Lower lobe of right lung (tissue), 2 donors: ENCODE results near the gene NDUFAF4. TPM values are rescaled to one million over a fixed set of nuclear protein-coding genes. Genes with fewer than 3 reads are reported as not detected.
A peak's percentile ranks its signal among the peaks of the same experiment; 100 is the strongest.

ENCODE experiments used
- ATAC-seq, 2 donors: fragments of 200-7000 bp; cut with Tn5 transposase; one replicate each; pipeline ENCODE4 v1.9.1; 2020 to 2022; ENCODE audit warnings: mild to moderate bottlenecking in 2 of 2, moderate library complexity in 2 of 2
- DNase-seq: peaks from one replicate; pipeline ENCODE4 v3.0.0-alpha.2; 2020
- H3K27ac ChIP-seq: fragments of 200-600 bp; one replicate; pipeline ENCODE4 v1.8.0; 2022
- H3K27me3 ChIP-seq: fragments of 200-600 bp; one replicate; pipeline ENCODE4 v1.8.0; 2022; ENCODE audit warnings: low read depth
- H3K36me3 ChIP-seq: fragments of 200-600 bp; one replicate; pipeline ENCODE4 v1.8.0; 2022; ENCODE audit warnings: mild to moderate bottlenecking
- H3K4me1 ChIP-seq: fragments of 200-600 bp; one replicate; pipeline ENCODE4 v1.8.0; 2022
- H3K4me3 ChIP-seq: fragments of 200-600 bp; one replicate; pipeline ENCODE4 v1.8.0; 2022; ENCODE audit warnings: mild to moderate bottlenecking
- H3K9me3 ChIP-seq: fragments of 200-600 bp; one replicate; pipeline ENCODE4 v1.8.0; 2022
- CTCF ChIP-seq: fragments of 200-600 bp; IDR thresholded peaks from one replicate; pipeline ENCODE4 v1.8.0; 2022; ENCODE audit warnings: antibody characterized with exemption, mild to moderate bottlenecking
- intact Hi-C: fragments of 100-400 bp; cut with DNase I; formaldehyde crosslinking; loops from one replicate; pipeline ENCODE4 v1.11.0; 2022
- long read RNA-seq: library from polyadenylated mRNA; unstranded; transcript quantifications from one replicate; pipeline ENCODE4 v2.0.0, GENCODE V29; 2021
- total RNA-seq: library from RNA; stranded (reverse); fragmentation: NEBNext Ultra II Directional; extraction: Animal tissue kit (Norgen Biotek cat#: 25700); gene quantifications from one replicate; pipeline ENCODE4 v1.2.1, GENCODE V29; 2021
- donor health status: DM: no; HTN: yes; CAD: no; lungs with severe emphysema.

Gene NDUFAF4
- 20.4 TPM for total RNA-seq
- long read RNA-seq, transcript NDUFAF4-201 (3 exons, 2,399 nt), result major isoform, 13 of 15 reads
- long read RNA-seq, partial matches to known transcripts, result 0 of 15 reads
- long read RNA-seq, other reads (novel, unspliced or antisense), result 2 of 15 reads

- H3K9me3 ChIP-seq, result no peaks in the 10 kb centered on the region
- ATAC-seq (peak; percentile 99 to 100), DNase-seq (peak; percentile 98)
- H3K36me3 ChIP-seq, result peaks cover 18% of the 10 kb centered on the region
- peak; percentile 95 for TF ChIP-seq CTCF
- peaks cover 25% of the 10 kb centered on the region for H3K4me1 ChIP-seq
- peak within 1 kb of the TSS; percentile 90 for H3K27ac ChIP-seq
- intact Hi-C loops, result no loop called here
- no peaks in the 10 kb centered on the region for H3K27me3 ChIP-seq
- peak within 1 kb of the TSS; percentile 87 for H3K4me3 ChIP-seq
Observed at GRCh38 chr6:96897396-96898240, at the start of gene NDUFAF4. NDUFAF4 (minus strand) TSS chr6:96897891; CDS start chr6:96897801, 90 bp downstream.

GRCh38 chr6:96947055-96947454 is 49.4 kb upstream of the NDUFAF4 start:
- H3K4me1 ChIP-seq, result no peaks in the 10 kb centered on the region
- DNase-seq (no peak), ATAC-seq (no peak)
- intact Hi-C loops, result no loop called here
- H3K9me3 ChIP-seq, result no peaks in the 10 kb centered on the region
- no peaks in the 10 kb centered on the region for H3K27me3 ChIP-seq
- H3K4me3 ChIP-seq, result no peak overlapping the region
- no peak overlapping the region for H3K27ac ChIP-seq
- no peak for TF ChIP-seq CTCF
- H3K36me3 ChIP-seq, result no peaks in the 10 kb centered on the region

GRCh38 chr6:96943555-96944215 is 46.0 kb upstream of the NDUFAF4 start:
- intact Hi-C loops, result no loop called here
- no peak overlapping the region for H3K27ac ChIP-seq
- no peak overlapping the region for H3K4me3 ChIP-seq
- H3K27me3 ChIP-seq, result no peaks in the 10 kb centered on the region
- no peaks in the 10 kb centered on the region for H3K4me1 ChIP-seq
- no peaks in the 10 kb centered on the region for H3K9me3 ChIP-seq
- TF ChIP-seq CTCF, result no peak
- DNase-seq (no peak), ATAC-seq (no peak)
- no peaks in the 10 kb centered on the region for H3K36me3 ChIP-seq

GRCh38 chr6:96942676-96943075 is 45.0 kb upstream of the NDUFAF4 start:
- intact Hi-C loops, result no loop called here
- no peaks in the 10 kb centered on the region for H3K36me3 ChIP-seq
- no peaks in the 10 kb centered on the region for H3K4me1 ChIP-seq
- no peaks in the 10 kb centered on the region for H3K9me3 ChIP-seq
- no peak overlapping the region for H3K27ac ChIP-seq
- DNase-seq, result no peak
- no peak for ATAC-seq
- H3K4me3 ChIP-seq, result no peak overlapping the region
- no peaks in the 10 kb centered on the region for H3K27me3 ChIP-seq
- TF ChIP-seq CTCF, result no peak

GRCh38 chr6:96940322-96940721 is 42.6 kb upstream of the NDUFAF4 start:
- DNase-seq, result no peak

More at GRCh38 chr6:96940322-96940721, 42.6 kb upstream of the NDUFAF4 start:
- H3K27me3 ChIP-seq, result no peaks in the 10 kb centered on the region
- no peaks in the 10 kb centered on the region for H3K36me3 ChIP-seq
- H3K4me3 ChIP-seq, result no peak overlapping the region
- no peaks in the 10 kb centered on the region for H3K4me1 ChIP-seq
- intact Hi-C loops, result no loop called here
- no peak for ATAC-seq
- no peak for TF ChIP-seq CTCF
- H3K9me3 ChIP-seq, result no peaks in the 10 kb centered on the region
- H3K27ac ChIP-seq, result no peak overlapping the region
